Measurements from ENCODE around the gene WNK1.

Gene WNK1

GRCh38 chr12:805022-805632 lies 52.7 kb downstream of the WNK1 start:
- ChIA-PET POLR2A (no interaction called here), CTCF (interaction anchor here (1.0 to 2.1 kb wide), 7 partner anchors 9 to 128 kb away, joined by 3 to 11 read pairs (median 3); no protein-coding TSS in a partner anchor)
- TF ChIP-seq CTCF (IDR thresholded peaks at IDR 0.05; ENCODE audit: control extremely low read depth, extremely low read depth, low read depth, missing control alignments) = no peak
- no peak for DNase-seq (ENCODE audit: extremely low spot score)

- no peak for TF ChIP-seq CTCF (IDR thresholded peaks at IDR 0.05; ENCODE audit: control extremely low read depth, extremely low read depth, low read depth, missing control alignments)
- ChIA-PET POLR2A (no interaction called here), CTCF (interaction anchor here (0.8 to 2.1 kb wide), 4 partner anchors 10 to 236 kb away, joined by 3 to 11 read pairs (median 3); no protein-coding TSS in a partner anchor)
- DNase-seq (ENCODE audit: extremely low spot score) = no peak
These were observed 53.9 kb downstream of the WNK1 start for GRCh38 chr12:806200-806791.

GRCh38 chr12:807041-807735 lies 54.8 kb downstream of the WNK1 start:
- peak; percentile 29 for DNase-seq (ENCODE audit: extremely low spot score)
- TF ChIP-seq CTCF (IDR thresholded peaks at IDR 0.05; ENCODE audit: control extremely low read depth, extremely low read depth, low read depth, missing control alignments) = no peak
- CTCF ChIA-PET = interaction anchor here (0.7 to 2.1 kb wide), 2 partner anchors 9 to 110 kb away, joined by 3 to 11 read pairs; no protein-coding TSS in a partner anchor
- POLR2A ChIA-PET = interaction anchor here (0.7 kb wide), 2 partner anchors 9 to 167 kb away, joined by 3 to 4 read pairs; no protein-coding TSS in a partner anchor

GRCh38 chr12:810116-810515 lies 57.7 kb downstream of the WNK1 start:
- CTCF ChIA-PET = interaction anchor here (1.0 to 2.4 kb wide), 6 partner anchors 22 to 240 kb away, joined by 3 to 15 read pairs (median 4); partner anchors contain the start of gene WNK1

GRCh38 chr12:810671-811415 lies 58.5 kb downstream of the WNK1 start:
- CTCF ChIA-PET = interaction anchor here (1.0 to 2.4 kb wide), 10 partner anchors 19 to 241 kb away, joined by 3 to 15 read pairs (median 4); partner anchors contain the start of gene WNK1
- peak; percentile 53 for DNase-seq (ENCODE audit: extremely low spot score)

More at GRCh38 chr12:810116-810515, 57.7 kb downstream of the WNK1 start:
- no peak for DNase-seq (ENCODE audit: extremely low spot score)
- POLR2A ChIA-PET = no interaction called here
- no peak for TF ChIP-seq CTCF (IDR thresholded peaks at IDR 0.05; ENCODE audit: control extremely low read depth, extremely low read depth, low read depth, missing control alignments)

More at GRCh38 chr12:810671-811415, 58.5 kb downstream of the WNK1 start:
- TF ChIP-seq CTCF (IDR thresholded peaks at IDR 0.05; ENCODE audit: control extremely low read depth, extremely low read depth, low read depth, missing control alignments) = no peak
- POLR2A ChIA-PET = no interaction called here
